Retina (tissue), 1 donor: ENCODE data around the gene PDZRN4.

ENCODE experiments used
- DNase-seq: peaks from one replicate; pipeline ENCODE4 v3.0.0-alpha.2; 2016

Gene PDZRN4

GRCh38 chr12:41462312-41462711 lies 274.2 kb downstream of the PDZRN4 start:
- DNase-seq, result no peak

GRCh38 chr12:41465526-41465925 lies 277.4 kb downstream of the PDZRN4 start:
- no peak for DNase-seq

GRCh38 chr12:41466300-41466699 lies 278.2 kb downstream of the PDZRN4 start:
- DNase-seq, result no peak

GRCh38 chr12:41466802-41467201 lies 278.7 kb downstream of the PDZRN4 start:
- DNase-seq, result no peak

- no peak for DNase-seq
Measured at GRCh38 chr12:41467591-41468325, 279.6 kb downstream of the PDZRN4 start.

- DNase-seq, result no peak
Measured at GRCh38 chr12:41468341-41468740, 280.2 kb downstream of the PDZRN4 start.

GRCh38 chr12:41468756-41469155 lies 280.6 kb downstream of the PDZRN4 start:
- no peak for DNase-seq

- no peak for DNase-seq
Measured at GRCh38 chr12:41473441-41473840, 285.3 kb downstream of the PDZRN4 start.

- no peak for DNase-seq
Measured at GRCh38 chr12:41474001-41474400, 285.9 kb downstream of the PDZRN4 start.

- DNase-seq, result peak; percentile 29
Measured at GRCh38 chr12:41476499-41477439, 288.6 kb downstream of the PDZRN4 start.

- no peak for DNase-seq
Measured at GRCh38 chr12:41479426-41479825, 291.3 kb downstream of the PDZRN4 start.

- no peak for DNase-seq
Measured at GRCh38 chr12:41485203-41485602, 297.1 kb downstream of the PDZRN4 start.

GRCh38 chr12:41486718-41487117 lies 298.6 kb downstream of the PDZRN4 start:
- no peak for DNase-seq

GRCh38 chr12:41496009-41496408 lies 307.9 kb downstream of the PDZRN4 start:
- DNase-seq, result no peak

- no peak for DNase-seq
Measured at GRCh38 chr12:41497409-41497808, 309.3 kb downstream of the PDZRN4 start.

GRCh38 chr12:41504976-41505375 lies 316.9 kb downstream of the PDZRN4 start:
- no peak for DNase-seq

GRCh38 chr12:41507286-41507685 lies 319.2 kb downstream of the PDZRN4 start:
- DNase-seq, result no peak

GRCh38 chr12:41509271-41510055 lies 321.3 kb downstream of the PDZRN4 start:
- no peak for DNase-seq

GRCh38 chr12:41510470-41510869 lies 322.4 kb downstream of the PDZRN4 start:
- no peak for DNase-seq

- no peak for DNase-seq
Measured at GRCh38 chr12:41511247-41511646, 323.1 kb downstream of the PDZRN4 start.

GRCh38 chr12:41512497-41512896 lies 324.4 kb downstream of the PDZRN4 start:
- DNase-seq, result no peak

GRCh38 chr12:41514021-41514777 lies 326.1 kb downstream of the PDZRN4 start:
- DNase-seq, result no peak
